IMR-90 (cell line): ENCODE data around the gene OSGEP. TPM values are rescaled to one million over a fixed set of nuclear protein-coding genes. Genes with fewer than 3 reads are reported as not detected.

Experiments
- ATAC-seq: fragments of 200-7000 bp; cut with Tn5 transposase; 2 replicates; pipeline ENCODE4 v1.9.1; 2020; ENCODE audit warnings: low read depth, mild to moderate bottlenecking, moderate library complexity
- BruUV-seq: library from RNA; stranded (reverse); fragments of 400-500 nt; replicated peaks from 2 replicates; lab custom pipeline; 2021; lab: Mats Ljungman, UMichigan
- CTCF ChIA-PET: fragments of 300-600 bp; formaldehyde crosslinking; extraction: SDS; loops from one replicate; lab custom pipeline; 2021; ENCODE audit warnings: antibody characterized with exemption; lab: Yijun Ruan, JAX
- POLR2A ChIA-PET: fragments of 300-600 bp; sonication (Branson Sonifier 250); formaldehyde crosslinking; loops from one replicate; lab custom pipeline; 2022; ENCODE audit warnings: antibody characterized with exemption; ENCODE audit not compliant: unreplicated experiment; lab: Charles Lee
- DNase-seq: peaks from one replicate; pipeline ENCODE4 v3.0.0; 2013
- H2AFZ ChIP-seq: replicated peaks from 2 replicates; pipeline ENCODE3; 2013; ENCODE audit warnings: low read length, mild to moderate bottlenecking; ENCODE audit not compliant: poor library complexity
- H2AK5ac ChIP-seq: 2 replicates; pipeline ENCODE4 v1.6.1; 2013; ENCODE audit warnings: low read depth, low read length, inconsistent platforms
- H2AK9ac ChIP-seq: replicated peaks from 2 replicates; pipeline ENCODE3; 2013; ENCODE audit warnings: mild to moderate bottlenecking, low read depth, low read length, moderate library complexity; ENCODE audit not compliant: poor library complexity
- H2BK120ac ChIP-seq: 2 replicates; pipeline ENCODE4 v1.6.1; 2013; ENCODE audit warnings: low read depth, low read length, inconsistent platforms
- H2BK15ac ChIP-seq: 3 replicates; pipeline ENCODE4 v1.6.1; 2013; ENCODE audit warnings: low read depth, low read length, inconsistent platforms
- H2BK20ac ChIP-seq: 2 replicates; pipeline ENCODE4 v1.6.1; 2013; ENCODE audit warnings: low read depth, mild to moderate bottlenecking, inconsistent platforms, low read length, moderate library complexity
- H2BK5ac ChIP-seq: 2 replicates; pipeline ENCODE4 v1.6.1; 2013; ENCODE audit warnings: mild to moderate bottlenecking, low read depth, low read length, inconsistent platforms; ENCODE audit not compliant: poor library complexity, severe bottlenecking
- H3K14ac ChIP-seq: replicated peaks from 2 replicates; pipeline ENCODE4 v1.6.1; 2013; ENCODE audit warnings: low read depth, low read length, inconsistent platforms
- H3K18ac ChIP-seq: 2 replicates; pipeline ENCODE4 v1.6.1; 2013; ENCODE audit warnings: low read depth, low read length, control low read depth
- H3K23ac ChIP-seq: 2 replicates; pipeline ENCODE4 v1.6.1; 2013; ENCODE audit warnings: low read depth, low read length, inconsistent platforms
- H3K27ac ChIP-seq: 2 replicates; pipeline ENCODE4 v1.5.1; 2013; ENCODE audit warnings: mild to moderate bottlenecking, control low read depth, low read length; ENCODE audit not compliant: insufficient read depth
- H3K27me3 ChIP-seq: 2 replicates; pipeline ENCODE4 v1.6.1; 2013; ENCODE audit warnings: low read length; ENCODE audit not compliant: control insufficient read depth, insufficient read depth
- H3K36me3 ChIP-seq: 2 replicates; pipeline ENCODE4 v1.6.1; 2013; ENCODE audit warnings: low read length, mixed read lengths; ENCODE audit not compliant: control insufficient read depth, insufficient read depth
- H3K4ac ChIP-seq: 2 replicates; pipeline ENCODE4 v1.6.1; 2013; ENCODE audit warnings: low read depth, low read length, inconsistent platforms
- H3K4me1 ChIP-seq: 2 replicates; pipeline ENCODE4 v1.6.1; 2013; ENCODE audit warnings: low read length, mixed read lengths; ENCODE audit not compliant: control insufficient read depth, insufficient read depth
- H3K4me2 ChIP-seq: 2 replicates; pipeline ENCODE4 v1.6.1; 2013; ENCODE audit warnings: low read depth, mild to moderate bottlenecking, control low read depth, low read length, moderate library complexity
- H3K4me3 ChIP-seq: 2 replicates; pipeline ENCODE4 v1.5.1; 2013; ENCODE audit warnings: low read depth, mild to moderate bottlenecking, control low read depth, low read length, moderate library complexity; ENCODE audit not compliant: insufficient read depth
- H3K56ac ChIP-seq: 2 replicates; pipeline ENCODE4 v1.6.1; 2013; ENCODE audit warnings: low read length, inconsistent platforms; ENCODE audit not compliant: insufficient read depth; ENCODE audit errors: extremely low read depth
- H3K79me1 ChIP-seq, 2 experiments: 2 replicates each; pipeline ENCODE4 v1.6.1; 2013; ENCODE audit warnings: low read length in 2 of 2, inconsistent platforms in 1 of 2, low read depth in 1 of 2
- H3K9ac ChIP-seq: 2 replicates; pipeline ENCODE4 v1.6.1; 2013; ENCODE audit warnings: low read depth, low read length, control low read depth
- H3K9me1 ChIP-seq: 2 replicates; pipeline ENCODE4 v1.6.1; 2013; ENCODE audit warnings: low read length, inconsistent platforms; ENCODE audit not compliant: insufficient read depth
- H3K9me3 ChIP-seq: 2 replicates; pipeline ENCODE4 v1.6.1; 2013; ENCODE audit warnings: low read length; ENCODE audit not compliant: control insufficient read depth, insufficient read depth
- H4K20me1 ChIP-seq: 2 replicates; pipeline ENCODE4 v1.6.1; 2013; ENCODE audit warnings: low read length, inconsistent platforms; ENCODE audit not compliant: insufficient read depth
- H4K5ac ChIP-seq: 2 replicates; pipeline ENCODE4 v1.6.1; 2013; ENCODE audit warnings: mild to moderate bottlenecking, low read depth, low read length, control low read depth
- H4K8ac ChIP-seq, 2 experiments: 2 replicates each; pipeline ENCODE4 v1.6.1; 2013; ENCODE audit warnings: low read depth in 2 of 2, low read length in 2 of 2, control low read depth in 1 of 2, inconsistent platforms in 1 of 2
- H4K91ac ChIP-seq: 2 replicates; pipeline ENCODE4 v1.6.1; 2013; ENCODE audit warnings: low read depth, low read length, inconsistent platforms; ENCODE audit not compliant: insufficient read depth
- ELK1 ChIP-seq: fragments of 150-350 bp; IDR thresholded peaks from 2 replicates; pipeline ENCODE4 v1.6.1; 2016; ENCODE audit warnings: low read depth, mild to moderate bottlenecking, low read length, moderate library complexity, borderline replicate concordance
- FOS ChIP-seq: fragments of 150-350 bp; IDR thresholded peaks from 2 replicates; pipeline ENCODE4 v1.6.1; 2016; ENCODE audit warnings: low read depth, low read length
- POLR2A ChIP-seq: IDR thresholded peaks from 2 replicates; pipeline ENCODE4 v1.6.1; 2012; ENCODE audit warnings: mild to moderate bottlenecking, low read depth, low read length
- RCOR1 ChIP-seq: IDR thresholded peaks from 2 replicates; pipeline ENCODE4 v1.6.1; 2012; ENCODE audit warnings: mild to moderate bottlenecking, low read length, improper control_type of control experiment; ENCODE audit not compliant: insufficient replicate concordance
- RFX5 ChIP-seq: IDR thresholded peaks from 2 replicates; pipeline ENCODE4 v1.8.0; 2012; ENCODE audit warnings: low read depth, mild to moderate bottlenecking, low read length, moderate library complexity
- USF2 ChIP-seq: fragments of 150-350 bp; IDR thresholded peaks from 2 replicates; pipeline ENCODE4 v1.6.1; 2017; ENCODE audit warnings: mild to moderate bottlenecking, antibody characterized with exemption, low read length, low read depth
- WGBS, 2 experiments: methylation state at CpG; one replicate each; pipeline versions ENCODE4 v1.1.5 to v1.1.7; 2013; ENCODE audit warnings: missing lambda C conversion rate in 2 of 2; ENCODE audit not compliant: insufficient read length in 1 of 2; ENCODE audit errors: extremely low coverage in 2 of 2; 5-methylcytosine and 5-hydroxymethylcytosine counted together
- dilution Hi-C: fragments of 300-500 bp; cut with HindIII; formaldehyde crosslinking; loops from one replicate; pipeline ENCODE4 v1.14.3; 2018; ENCODE audit warnings: low sequenced_read_pairs; ENCODE audit not compliant: unreplicated experiment
- in situ Hi-C: fragments of 300-500 bp; cut with MboI; formaldehyde crosslinking; loops from 3 replicates; pipeline ENCODE4 v1.14.3; 2019; ENCODE audit warnings: low sequenced_read_pairs, inconsistent platforms, mixed read lengths
- intact Hi-C: fragments of 100-400 bp; cut with micrococcal nuclease; formaldehyde crosslinking; loops from 2 replicates; pipeline ENCODE4 v1.10.0; 2022
- polyA plus RNA-seq, 3 experiments: library from polyadenylated mRNA; depleted of rRNA; stranded (reverse); fragments of >200 nt; gene quantifications; 2 replicates each; pipeline ENCODE4 v1.2.3, GENCODE V29; 2012; ENCODE audit warnings: low replicate concordance in 1 of 3
- total RNA-seq: library from RNA; depleted of rRNA; stranded (reverse); fragments of >200 nt; gene quantifications from 2 replicates; pipeline ENCODE4 v1.2.3, GENCODE V29; 2012

The OSGEP gene
- total and polyA plus RNA-seq, 2 of the 4 experiments (the other 2 are of a cell fraction), result 24.7 to 32.4 TPM

- H3K9me3 ChIP-seq, result no peaks in the 10 kb centered on the region
- ATAC-seq (no peak), DNase-seq (no peak)
- no peak overlapping the region for H3K4me2 ChIP-seq
- no peak overlapping the region for H2AK9ac ChIP-seq
- H4K91ac ChIP-seq, result no peak overlapping the region
- no peak overlapping the region for H2BK20ac ChIP-seq
- no peaks in the 10 kb centered on the region for H4K20me1 ChIP-seq
- dilution Hi-C loops (no loop called here), intact Hi-C loops (no loop called here), in situ Hi-C loops (no loop called here)
- H3K9me1 ChIP-seq, result no peaks in the 10 kb centered on the region
- ChIA-PET POLR2A (no interaction called here), CTCF (no interaction called here)
- H2BK5ac ChIP-seq, result no peak overlapping the region
- WGBS, 2 experiments, result 50% methylated on average over 2 of the region's 5 CpGs; no CpG with 5 or more reads in 1 of the 2 experiments
- no peak overlapping the region for H3K4me3 ChIP-seq
- H3K36me3 ChIP-seq, result no peaks in the 10 kb centered on the region
- no peak overlapping the region for H3K23ac ChIP-seq
- H2AK5ac ChIP-seq, result no peak overlapping the region
- no peak overlapping the region for H2BK15ac ChIP-seq
- no peak overlapping the region for H3K27ac ChIP-seq
- no peak overlapping the region for H3K4ac ChIP-seq
- no peak overlapping the region for H3K14ac ChIP-seq
- 0 out of 2 replicates have a peak, but pooled peaks cover 1% of the 10 kb centered on the region for H3K27me3 ChIP-seq
- no peak overlapping the region for H3K56ac ChIP-seq
- no peak overlapping the region for H3K9ac ChIP-seq
- H3K18ac ChIP-seq, result no peak overlapping the region
- TF ChIP-seq USF2 (no peak), FOS (no peak), ELK1 (no peak), POLR2A (no peak), RFX5 (no peak), RCOR1 (no peak)
- H3K79me1 ChIP-seq, result no peaks in the 10 kb centered on the region
- BruUV-seq, result no TSS peak
- no peak overlapping the region for H4K8ac ChIP-seq
- no peak overlapping the region for H2BK120ac ChIP-seq
- H3K4me1 ChIP-seq, result 0 out of 2 replicates have a peak, but pooled peaks cover 2% of the 10 kb centered on the region
- no peak overlapping the region for H2AFZ ChIP-seq
- no peak overlapping the region for H4K5ac ChIP-seq
Observed at GRCh38 chr14:20428802-20429201, 25.8 kb downstream of the OSGEP start.
